ENCODE data around the gene XRRA1.

Gene XRRA1

GRCh38 chr11:74847895-74848294 is 101.0 kb downstream of the XRRA1 start:
- no peaks in the 10 kb centered on the region for H3K27me3 ChIP-seq
- H3K36me3 ChIP-seq, result peaks cover 78% of the 10 kb centered on the region
- H3K9me3 ChIP-seq, result no peaks in the 10 kb centered on the region
- no peak overlapping the region for H3K27ac ChIP-seq
- H3K4me1 ChIP-seq (ENCODE audit: control insufficient read depth in 1 of 2, insufficient read depth in 1 of 2, low read depth in 1 of 2, low read length in 1 of 2), result peaks cover 10 to 14% of the 10 kb centered on the region in 2 experiments
- TF ChIP-seq CTCF (IDR thresholded peaks at IDR 0.05), result no peak
- no peak overlapping the region for H3K4me3 ChIP-seq (ENCODE audit: low read depth in 1 of 2, low read length in 1 of 2)

DNA sequence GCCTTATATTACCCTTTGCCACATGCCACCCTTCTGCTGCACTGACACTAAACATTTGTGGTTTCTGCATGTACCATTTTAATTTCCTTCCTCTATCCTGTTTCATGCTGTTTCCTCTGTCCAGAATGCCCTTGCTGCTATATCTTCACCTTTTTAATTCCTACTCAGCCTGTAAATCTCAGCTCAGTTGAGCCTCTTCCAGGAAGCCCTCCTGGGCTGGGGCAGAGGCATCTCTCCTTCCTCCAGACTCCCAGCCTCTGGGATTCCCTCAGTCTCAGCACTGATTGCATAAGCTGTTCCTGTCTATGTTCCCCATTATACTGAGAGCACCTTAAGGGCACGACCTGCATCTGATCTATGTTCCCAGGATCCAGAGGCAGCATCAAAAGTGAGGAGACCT is 101.5 kb downstream of the XRRA1 start:
- H3K36me3 ChIP-seq, result peaks cover 78% of the 10 kb centered on the region
- H3K9me3 ChIP-seq, result no peaks in the 10 kb centered on the region
- H3K4me1 ChIP-seq (ENCODE audit: control insufficient read depth in 1 of 2, insufficient read depth in 1 of 2, low read depth in 1 of 2, low read length in 1 of 2), result peaks cover 10 to 14% of the 10 kb centered on the region in 2 experiments
- peak overlapping the region; percentile 9 for H3K27ac ChIP-seq
- no peak overlapping the region for H3K4me3 ChIP-seq (ENCODE audit: low read depth in 1 of 2, low read length in 1 of 2)
- TF ChIP-seq CTCF (IDR thresholded peaks at IDR 0.05), result no peak
- H3K27me3 ChIP-seq, result no peaks in the 10 kb centered on the region

DNA sequence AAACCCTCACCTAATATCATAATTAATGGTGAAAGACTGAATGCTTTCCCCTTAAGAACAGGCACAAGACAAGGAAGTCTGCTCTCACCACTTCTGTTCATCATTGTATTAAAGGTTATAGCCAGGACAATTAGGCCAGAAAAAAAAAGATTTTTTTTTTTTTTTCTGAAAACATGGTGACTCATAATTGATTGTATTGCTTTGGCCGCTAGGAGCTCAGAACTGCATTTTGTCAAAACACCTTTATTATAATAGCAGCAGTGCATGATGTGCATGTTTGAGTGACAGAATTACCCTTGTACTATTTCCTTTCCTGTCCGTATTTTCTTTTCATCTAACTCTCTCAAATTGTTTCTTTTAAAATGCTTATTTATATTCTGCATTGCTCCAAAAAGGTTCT is 102.1 kb downstream of the XRRA1 start:
- Histone ChIP-seq H3K4me1 (ENCODE audit: control insufficient read depth in 1 of 2, insufficient read depth in 1 of 2, low read depth in 1 of 2, low read length in 1 of 2) (peaks cover 10 to 14% of the 10 kb centered on the region in 2 experiments), H3K4me3 (ENCODE audit: low read depth in 1 of 2, low read length in 1 of 2) (no peak overlapping the region), H3K27me3 (no peaks in the 10 kb centered on the region), H3K9me3 (no peaks in the 10 kb centered on the region), H3K36me3 (peaks cover 78% of the 10 kb centered on the region), H3K27ac (peak overlapping the region; percentile 9)
- TF ChIP-seq CTCF (IDR thresholded peaks at IDR 0.05), result no peak

- H3K9me3 ChIP-seq, result no peaks in the 10 kb centered on the region
- TF ChIP-seq CTCF (IDR thresholded peaks at IDR 0.05), result no peak
- H3K36me3 ChIP-seq, result peaks cover 78% of the 10 kb centered on the region
- H3K27ac ChIP-seq, result no peak overlapping the region
- H3K4me1 ChIP-seq (ENCODE audit: control insufficient read depth in 1 of 2, insufficient read depth in 1 of 2, low read depth in 1 of 2, low read length in 1 of 2), result peaks cover 10 to 14% of the 10 kb centered on the region in 2 experiments
- no peaks in the 10 kb centered on the region for H3K27me3 ChIP-seq
- no peak overlapping the region for H3K4me3 ChIP-seq (ENCODE audit: low read depth in 1 of 2, low read length in 1 of 2)
These were observed 102.8 kb downstream of the XRRA1 start for GRCh38 chr11:74845978-74846517.

- Histone ChIP-seq H3K27ac (no peak overlapping the region), H3K4me1 (ENCODE audit: control insufficient read depth in 1 of 2, insufficient read depth in 1 of 2, low read depth in 1 of 2, low read length in 1 of 2) (peaks cover 10 to 14% of the 10 kb centered on the region in 2 experiments), H3K4me3 (ENCODE audit: low read depth in 1 of 2, low read length in 1 of 2) (no peak overlapping the region), H3K9me3 (no peaks in the 10 kb centered on the region), H3K36me3 (peaks cover 69% of the 10 kb centered on the region), H3K27me3 (no peaks in the 10 kb centered on the region)
- TF ChIP-seq CTCF (IDR thresholded peaks at IDR 0.05), result no peak
These were observed 104.0 kb downstream of the XRRA1 start for GRCh38 chr11:74844865-74845264.
